ENCODE measurements around the gene ELAC1.

Gene ELAC1

GRCh38 chr18:51037230-51037629, 69.4 kb downstream of the ELAC1 start:
- H3K4me3 ChIP-seq (ENCODE audit: low read depth, low read length) = no peak overlapping the region
- H3K27me3 ChIP-seq = no peaks in the 10 kb centered on the region
- no peaks in the 10 kb centered on the region for H3K4me1 ChIP-seq
- TF ChIP-seq CTCF (IDR thresholded peaks at IDR 0.05; ENCODE audit: low read depth, low read length) = no peak
- H3K36me3 ChIP-seq = no peaks in the 10 kb centered on the region
- no peaks in the 10 kb centered on the region for H3K9me3 ChIP-seq
- DNase-seq = no peak
